Activated T-helper 17 cell treated with anti-CD3 and anti-CD28 coated beads, Interleukin-2, amount 50 U/mL, for 72 hours (primary cell): ENCODE measurements around the gene SPINK14. TPM values are rescaled to one million over a fixed set of nuclear protein-coding genes. Genes with fewer than 3 reads are reported as not detected.

Experiments used
- ATAC-seq: fragments of 150-1000 bp; cut with Tn5 transposase; replicated peaks from 2 replicates; pipeline ENCODE4 v1.10.0; 2021; ENCODE audit warnings: mild to moderate bottlenecking, moderate library complexity
- H3K27ac Mint-ChIP-seq: one replicate; pipeline ENCODE4 v1.8.0; 2022; ENCODE audit warnings: mixed read lengths
- H3K27me3 Mint-ChIP-seq: one replicate; pipeline ENCODE4 v1.8.0; 2022; ENCODE audit warnings: mixed read lengths
- H3K36me3 Mint-ChIP-seq: one replicate; pipeline ENCODE4 v1.8.0; 2022; ENCODE audit warnings: low read depth, mild to moderate bottlenecking, mixed read lengths
- H3K4me1 Mint-ChIP-seq: one replicate; pipeline ENCODE4 v1.8.0; 2022; ENCODE audit warnings: mixed read lengths
- H3K4me3 Mint-ChIP-seq: one replicate; pipeline ENCODE4 v1.8.0; 2022; ENCODE audit warnings: mild to moderate bottlenecking, mixed read lengths
- H3K9me3 Mint-ChIP-seq: one replicate; pipeline ENCODE4 v1.8.0; 2022; ENCODE audit warnings: mixed read lengths
- total RNA-seq, 2 donors: library from RNA; stranded (reverse); gene quantifications; one replicate each; pipeline ENCODE4 v1.2.3, GENCODE V29; 2022

SPINK14 gene
- total RNA-seq, 2 donors from 2014 or later = not detected

- no peaks in the 10 kb centered on the region for H3K9me3 Mint-ChIP-seq
- H3K27ac Mint-ChIP-seq = no peak overlapping the region
- no peak for ATAC-seq
- no peak overlapping the region for H3K4me3 Mint-ChIP-seq
- no peaks in the 10 kb centered on the region for H3K4me1 Mint-ChIP-seq
- peaks cover 11% of the 10 kb centered on the region for H3K27me3 Mint-ChIP-seq
- no peaks in the 10 kb centered on the region for H3K36me3 Mint-ChIP-seq
These were observed 40.9 kb downstream of the SPINK14 start for GRCh38 chr5:148209151-148209770.

GRCh38 chr5:148214665-148215185 lies 46.4 kb downstream of the SPINK14 start:
- no peaks in the 10 kb centered on the region for H3K9me3 Mint-ChIP-seq
- H3K4me1 Mint-ChIP-seq = no peaks in the 10 kb centered on the region
- no peaks in the 10 kb centered on the region for H3K36me3 Mint-ChIP-seq
- H3K4me3 Mint-ChIP-seq = no peak overlapping the region
- peaks cover 3% of the 10 kb centered on the region for H3K27me3 Mint-ChIP-seq
- no peak for ATAC-seq
- no peak overlapping the region for H3K27ac Mint-ChIP-seq

GRCh38 chr5:148221508-148221907 lies 53.2 kb downstream of the SPINK14 start:
- H3K4me1 Mint-ChIP-seq = no peaks in the 10 kb centered on the region
- H3K27me3 Mint-ChIP-seq = peaks cover 9% of the 10 kb centered on the region
- no peaks in the 10 kb centered on the region for H3K36me3 Mint-ChIP-seq
- no peak overlapping the region for H3K4me3 Mint-ChIP-seq
- H3K9me3 Mint-ChIP-seq = no peaks in the 10 kb centered on the region
- H3K27ac Mint-ChIP-seq = no peak overlapping the region
- no peak for ATAC-seq

GRCh38 chr5:148224117-148224742 lies 55.9 kb downstream of the SPINK14 start:
- Mint-ChIP-seq H3K27ac (no peak overlapping the region), H3K9me3 (no peaks in the 10 kb centered on the region), H3K36me3 (no peaks in the 10 kb centered on the region), H3K4me3 (no peak overlapping the region), H3K4me1 (no peaks in the 10 kb centered on the region), H3K27me3 (peaks cover 9% of the 10 kb centered on the region)
- no peak for ATAC-seq

Other genes starting within 250 kb of the SPINK14 start
- gene SPINK5, start 104.6 kb upstream of the SPINK14 start, total RNA-seq = not detected
- gene SPINK6, start 34.5 kb downstream of the SPINK14 start, total RNA-seq = not detected
- not detected for gene MARCOL, start 70.0 kb downstream of the SPINK14 start, total RNA-seq
- not detected for gene SPINK13, start 100.2 kb downstream of the SPINK14 start, total RNA-seq
- gene SPINK7, start 143.9 kb downstream of the SPINK14 start, total RNA-seq = not detected
- gene SPINK9, start 167.0 kb downstream of the SPINK14 start, total RNA-seq = not detected
- 10 to 100 TPM; 44.1 to 53.0 TPM for gene FBXO38, start 215.4 kb downstream of the SPINK14 start, total RNA-seq